Subcutaneous abdominal adipose tissue (tissue), 5 donors: ENCODE measurements around the gene APOL1.
"Not testable (repeated sequence)": the region's sequence is repeated elsewhere in the genome, so short reads cannot be mapped to it uniquely, and the experiment has no call there.

Experiments
- H3K27ac ChIP-seq: one replicate; pipeline ENCODE4 v1.7.0; 2013; ENCODE audit warnings: low read depth, mild to moderate bottlenecking, inconsistent platforms, low read length, moderate library complexity
- H3K27me3 ChIP-seq, 5 donors: one replicate each; pipeline ENCODE4 v1.7.0; 2013; ENCODE audit warnings: low read length in 5 of 5, inconsistent platforms in 1 of 5; ENCODE audit not compliant: control insufficient read depth in 5 of 5, insufficient read depth in 4 of 5
- H3K36me3 ChIP-seq, 5 donors: one replicate each; pipeline ENCODE4 v1.7.0; 2013; ENCODE audit warnings: low read length in 5 of 5; ENCODE audit not compliant: control insufficient read depth in 5 of 5, insufficient read depth in 5 of 5
- H3K4me1 ChIP-seq, 5 donors: one replicate each; pipeline ENCODE4 v1.7.0; 2013; ENCODE audit warnings: low read length in 5 of 5, mild to moderate bottlenecking in 3 of 5, moderate library complexity in 1 of 5; ENCODE audit not compliant: control insufficient read depth in 5 of 5, insufficient read depth in 5 of 5
- H3K4me3 ChIP-seq, 5 donors: one replicate each; pipeline ENCODE4 v1.7.0; 2013; ENCODE audit warnings: low read length in 5 of 5, low read depth in 1 of 5
- H3K9ac ChIP-seq, 5 donors: one replicate each; pipeline ENCODE4 v1.7.0; 2013; ENCODE audit warnings: low read length in 5 of 5, mild to moderate bottlenecking in 4 of 5, moderate library complexity in 3 of 5
- H3K9me3 ChIP-seq, 5 donors: one replicate each; pipeline ENCODE4 v1.7.0; 2013; ENCODE audit warnings: low read length in 5 of 5; ENCODE audit not compliant: control insufficient read depth in 5 of 5
- donor health status: healthy.
- donor health status: healthy.
- donor health status: healthy.
- donor health status: healthy.
- donor health status: healthy.

APOL1 gene

DNA sequence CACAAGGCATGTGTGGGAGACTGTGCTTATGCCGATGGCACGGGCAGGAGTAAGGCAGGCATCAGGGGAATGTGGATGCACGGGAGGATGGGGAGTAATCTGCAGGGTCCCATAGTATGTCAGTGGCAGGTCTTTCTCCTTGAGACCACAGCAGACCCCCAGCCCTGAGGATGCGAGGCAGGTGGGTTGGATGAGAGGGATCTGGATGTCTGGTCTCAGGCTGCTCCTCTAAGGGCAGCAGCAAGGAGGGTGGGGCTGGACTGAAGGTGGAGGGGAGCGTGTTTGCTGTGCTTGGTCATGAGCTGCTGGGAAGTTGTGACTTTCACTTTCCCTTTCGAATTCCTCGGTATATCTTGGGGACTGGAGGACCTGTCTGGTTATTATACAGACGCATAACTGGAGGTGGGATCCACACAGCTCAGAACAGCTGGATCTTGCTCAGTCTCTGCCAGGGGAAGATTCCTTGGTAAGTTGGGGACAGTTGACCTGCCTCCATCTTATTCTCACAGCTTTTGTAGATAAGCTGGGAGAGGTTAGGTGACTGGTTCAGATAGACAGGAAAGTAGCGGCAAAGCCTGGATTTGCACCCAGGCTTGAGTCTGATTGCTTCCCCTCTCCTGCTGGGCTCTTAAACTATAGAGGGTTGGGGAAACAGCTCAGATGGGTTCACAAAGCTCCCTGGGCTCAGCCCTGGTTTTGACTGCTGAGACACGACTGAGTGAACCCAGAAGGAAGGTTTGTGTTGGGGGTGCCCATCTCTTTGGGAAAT lies at the start of gene APOL1:
APOL1 (plus strand) TSS at position 380 of the 769 bp plus-strand sequence. CDS start 1,823 bp downstream, outside the sequence.
- no peaks in the 10 kb centered on the region for H3K27me3 ChIP-seq
- peak within 1 kb of the TSS; percentile 55 to 89 (median 77) for H3K4me3 ChIP-seq
- peaks cover 0 to 5% (median 0%) of the 10 kb centered on the region in 5 donors for H3K9me3 ChIP-seq
- peak within 1 kb of the TSS; percentile 19 to 94 (median 53) for H3K9ac ChIP-seq
- H3K36me3 ChIP-seq: peaks cover 0 to 10% (median 0%) of the 10 kb centered on the region in 5 donors
- peak within 1 kb of the TSS; percentile 85 for H3K27ac ChIP-seq
- peaks cover 7 to 51% (median 40%) of the 10 kb centered on the region in 5 donors for H3K4me1 ChIP-seq

GRCh38 chr22:36203441-36203840 lies 49.5 kb upstream of the APOL1 start:
- not testable (repeated sequence) for H3K27ac ChIP-seq

DNA sequence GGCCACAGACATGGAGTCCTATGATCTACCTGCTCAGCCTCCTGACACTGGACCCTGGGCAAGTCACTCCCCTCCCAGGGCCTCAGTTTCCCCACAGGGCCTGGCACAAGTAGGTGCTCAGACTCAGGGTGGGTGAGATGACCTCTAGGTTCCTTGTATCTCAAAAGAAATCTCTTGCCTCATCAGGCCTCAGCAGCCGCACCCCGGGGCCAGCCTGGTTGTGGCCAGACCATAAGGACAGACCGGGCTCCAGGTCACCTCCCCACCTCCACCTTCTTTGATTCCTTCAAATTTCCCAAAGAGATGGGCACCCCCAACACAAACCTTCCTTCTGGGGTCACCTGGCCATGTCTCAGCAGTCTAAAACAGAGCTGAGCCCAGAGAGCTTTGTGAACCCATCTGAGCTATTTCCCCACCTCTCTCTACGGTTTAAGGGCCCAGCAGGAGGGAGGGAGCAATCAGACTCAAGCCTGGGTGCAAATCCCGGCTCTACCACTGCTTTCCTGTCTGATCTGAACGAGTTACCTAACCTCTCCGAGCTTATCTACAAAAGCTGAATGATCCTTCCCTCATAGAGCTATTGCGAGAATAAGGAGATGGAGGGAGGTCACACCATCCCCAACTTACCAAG lies 48.8 kb upstream of the APOL1 start:
- Histone ChIP-seq H3K36me3 (no peaks in the 10 kb centered on the region), H3K9ac (no peak overlapping the region), H3K27me3 (no peaks in the 10 kb centered on the region), H3K4me1 (peaks cover 7 to 37% (median 13%) of the 10 kb centered on the region in 5 donors), H3K27ac (no peak overlapping the region), H3K4me3 (no peak overlapping the region), H3K9me3 (no peaks in the 10 kb centered on the region)

More at GRCh38 chr22:36203441-36203840, 49.5 kb upstream of the APOL1 start:
- not testable (repeated sequence) for H3K9me3 ChIP-seq, H3K27me3 ChIP-seq, H3K36me3 ChIP-seq, H3K9ac ChIP-seq, H3K4me3 ChIP-seq
- peaks cover 7 to 42% (median 12%) of the 10 kb centered on the region in 5 donors for H3K4me1 ChIP-seq

GRCh38 chr22:36204632-36205015 lies 48.3 kb upstream of the APOL1 start:
- no peak overlapping the region for H3K9ac ChIP-seq
- no peaks in the 10 kb centered on the region for H3K36me3 ChIP-seq
- H3K27me3 ChIP-seq: no peaks in the 10 kb centered on the region
- no peak overlapping the region for H3K4me3 ChIP-seq
- H3K9me3 ChIP-seq: peaks cover 0 to 2% (median 0%) of the 10 kb centered on the region in 5 donors
- H3K27ac ChIP-seq: no peak overlapping the region
- H3K4me1 ChIP-seq: peaks cover 7 to 33% (median 13%) of the 10 kb centered on the region in 5 donors

GRCh38 chr22:36205573-36205972 lies 47.4 kb upstream of the APOL1 start:
- H3K27me3 ChIP-seq, H3K9ac ChIP-seq, H3K4me3 ChIP-seq, H3K36me3 ChIP-seq, H3K9me3 ChIP-seq, H3K27ac ChIP-seq: not testable (repeated sequence)
- peaks cover 4 to 28% (median 15%) of the 10 kb centered on the region in 5 donors for H3K4me1 ChIP-seq

DNA sequence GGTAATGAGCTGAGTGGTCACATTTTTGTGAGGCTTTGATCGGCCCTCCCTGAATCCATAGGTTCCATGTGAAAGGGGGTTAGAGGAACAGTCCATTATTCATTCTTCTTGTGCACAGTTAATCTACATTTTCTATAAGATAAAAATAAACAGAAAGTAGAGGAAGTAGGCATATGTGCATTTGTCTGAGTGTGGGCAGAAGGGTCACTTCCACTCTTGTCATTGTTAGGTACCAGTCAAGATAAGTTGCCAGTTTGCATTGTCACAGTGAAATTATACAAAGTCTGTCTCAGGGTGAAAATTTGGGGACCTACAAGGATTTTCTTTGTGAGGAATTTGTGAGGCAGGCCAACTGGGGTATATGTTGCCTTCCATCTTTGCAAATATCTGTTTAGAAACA lies 46.7 kb upstream of the APOL1 start:
- no peak overlapping the region for H3K27ac ChIP-seq
- H3K27me3 ChIP-seq: no peaks in the 10 kb centered on the region
- no peak overlapping the region for H3K9ac ChIP-seq
- H3K4me1 ChIP-seq: peaks cover 4 to 33% (median 22%) of the 10 kb centered on the region in 5 donors
- no peak overlapping the region for H3K4me3 ChIP-seq
- H3K9me3 ChIP-seq: peaks cover 0 to 3% (median 0%) of the 10 kb centered on the region in 5 donors
- no peaks in the 10 kb centered on the region for H3K36me3 ChIP-seq

GRCh38 chr22:36208162-36208765 lies 44.7 kb upstream of the APOL1 start:
- Histone ChIP-seq H3K4me3 (no peak overlapping the region), H3K9me3 (peaks cover 0 to 3% (median 0%) of the 10 kb centered on the region in 5 donors), H3K9ac (no peak overlapping the region), H3K27ac (peak overlapping the region; percentile 48), H3K27me3 (no peaks in the 10 kb centered on the region), H3K36me3 (no peaks in the 10 kb centered on the region), H3K4me1 (peaks cover 0 to 32% (median 14%) of the 10 kb centered on the region in 5 donors)

DNA sequence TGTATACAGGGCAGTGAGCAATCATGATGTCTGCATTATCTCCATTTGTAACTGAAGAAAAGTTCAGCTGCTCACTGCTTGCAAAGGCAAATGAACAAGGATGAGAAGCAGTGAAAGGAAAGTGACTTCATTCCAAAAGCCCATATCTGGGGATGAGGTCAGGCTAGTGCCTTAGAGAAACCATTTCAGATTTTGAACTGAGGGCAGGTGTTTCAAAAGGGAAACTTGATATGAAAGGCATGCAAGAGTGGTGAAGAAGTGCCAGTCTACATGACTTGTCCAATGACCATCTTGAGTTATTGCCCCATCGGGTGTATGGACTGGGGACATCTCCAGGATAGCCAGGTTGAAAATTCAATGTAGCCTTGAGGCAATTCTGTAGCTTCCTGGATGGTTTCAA lies 44.0 kb upstream of the APOL1 start:
- no peak overlapping the region for H3K9ac ChIP-seq
- peaks cover 0 to 32% (median 14%) of the 10 kb centered on the region in 5 donors for H3K4me1 ChIP-seq
- H3K27me3 ChIP-seq: no peaks in the 10 kb centered on the region
- no peaks in the 10 kb centered on the region for H3K36me3 ChIP-seq
- H3K9me3 ChIP-seq: peaks cover 0 to 3% (median 0%) of the 10 kb centered on the region in 5 donors
- H3K4me3 ChIP-seq: no peak overlapping the region
- H3K27ac ChIP-seq: peak overlapping the region; percentile 48

DNA sequence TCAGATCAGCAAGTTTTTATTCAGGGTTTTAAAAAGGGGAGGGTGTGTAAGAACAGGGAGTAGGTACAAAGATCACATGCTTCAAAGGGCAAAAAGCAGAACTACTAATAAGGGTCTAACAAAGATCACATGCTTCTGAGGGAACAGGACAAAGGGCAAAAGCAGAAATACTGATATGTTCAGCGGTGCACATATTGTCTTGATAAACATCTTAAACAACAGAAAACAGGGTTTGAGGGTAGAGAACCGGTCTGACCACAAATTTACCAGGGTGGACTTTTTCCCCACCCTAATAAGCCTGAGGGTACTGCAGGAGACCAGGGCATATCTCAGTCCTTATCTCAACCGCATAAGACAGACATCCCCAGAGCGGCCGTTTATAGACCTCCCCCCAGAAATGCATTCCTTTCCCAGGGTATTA lies 43.4 kb upstream of the APOL1 start:
- not testable (repeated sequence) for H3K36me3 ChIP-seq, H3K27ac ChIP-seq, H3K4me3 ChIP-seq, H3K9me3 ChIP-seq, H3K9ac ChIP-seq, H3K27me3 ChIP-seq
- peaks cover 0 to 32% (median 14%) of the 10 kb centered on the region in 5 donors for H3K4me1 ChIP-seq

GRCh38 chr22:36210224-36210623 lies 42.7 kb upstream of the APOL1 start:
- H3K9me3 ChIP-seq: peaks cover 0 to 3% (median 0%) of the 10 kb centered on the region in 5 donors
- no peak overlapping the region for H3K4me3 ChIP-seq
- H3K27ac ChIP-seq: no peak overlapping the region
- H3K36me3 ChIP-seq: no peaks in the 10 kb centered on the region
- H3K4me1 ChIP-seq: peaks cover 0 to 32% (median 14%) of the 10 kb centered on the region in 5 donors
- no peak overlapping the region for H3K9ac ChIP-seq
- no peaks in the 10 kb centered on the region for H3K27me3 ChIP-seq
